Activated T-helper 2 cell treated with anti-CD3 and anti-CD28 coated beads, Interferon-gamma antibody, Interleukin-2, Interleukin-4, amounts not matched to agents 10 μg/mL and 5 μg/mL and 100 μg/mL, durations not matched to agents 14 hours and 24 hours and 36 hours (primary cell): ENCODE data around the gene TXLNG. TPM values are rescaled to one million over a fixed set of nuclear protein-coding genes. Genes with fewer than 3 reads are reported as not detected.
A peak's percentile ranks its signal among the peaks of the same experiment; 100 is the strongest.

ENCODE experiments used
- DNase-seq: peaks from one replicate; pipeline ENCODE4 v3.0.0; 2021; ENCODE audit warnings: low spot score
- H3K27ac Mint-ChIP-seq: one replicate; pipeline ENCODE4 v1.8.0; 2021; ENCODE audit warnings: mixed read lengths
- H3K27me3 Mint-ChIP-seq: one replicate; pipeline ENCODE4 v1.8.0; 2021; ENCODE audit warnings: low read depth, mixed read lengths
- H3K36me3 Mint-ChIP-seq: one replicate; pipeline ENCODE4 v1.8.0; 2021; ENCODE audit warnings: low read depth, mixed read lengths
- H3K4me1 Mint-ChIP-seq: one replicate; pipeline ENCODE4 v1.8.0; 2021; ENCODE audit warnings: low read depth, mixed read lengths
- H3K4me3 Mint-ChIP-seq: one replicate; pipeline ENCODE4 v1.8.0; 2021; ENCODE audit warnings: low read depth, mild to moderate bottlenecking, moderate library complexity, mixed read lengths
- H3K9me3 Mint-ChIP-seq: one replicate; pipeline ENCODE4 v1.8.0; 2021; ENCODE audit warnings: mixed read lengths
- intact Hi-C: fragments of 100-400 bp; cut with micrococcal nuclease; formaldehyde crosslinking; loops from one replicate; pipeline ENCODE4 v1.15.1; 2023
- total RNA-seq: library from RNA; stranded (reverse); gene quantifications from 2 replicates; pipeline ENCODE4 v1.2.3, GENCODE V29; 2022

The TXLNG gene
- total RNA-seq, 1 donor from 2014 or later = 21.4 TPM

DNA sequence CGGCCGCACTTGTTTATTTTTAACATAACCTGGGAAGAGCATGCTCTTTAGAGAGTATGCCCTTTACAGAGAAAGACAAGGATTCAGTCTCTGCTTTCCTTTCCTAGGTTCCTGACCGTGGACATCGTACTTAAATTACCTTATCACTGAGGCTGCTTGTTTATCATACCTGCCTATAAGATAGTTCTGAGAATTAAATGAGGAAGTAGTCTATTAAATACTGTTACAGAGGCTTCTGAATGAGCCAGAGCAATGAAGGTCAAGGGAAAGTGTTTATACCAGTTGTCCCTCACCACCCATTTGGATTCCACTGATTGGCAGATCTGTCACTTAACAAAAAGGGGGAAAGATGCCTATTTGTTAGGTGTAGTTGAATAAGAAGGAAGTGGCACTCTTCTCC lies 10.0 kb downstream of the TXLNG start:
- Mint-ChIP-seq H3K9me3 (no peaks in the 10 kb centered on the region), H3K36me3 (peaks cover 23% of the 10 kb centered on the region), H3K4me3 (no peak overlapping the region), H3K27ac (no peak overlapping the region), H3K4me1 (no peaks in the 10 kb centered on the region), H3K27me3 (no peaks in the 10 kb centered on the region)
- DNase-seq = no peak
- intact Hi-C loops = no loop called here

- no peaks in the 10 kb centered on the region for H3K4me1 Mint-ChIP-seq
- no peak for DNase-seq
- H3K36me3 Mint-ChIP-seq = peaks cover 21% of the 10 kb centered on the region
- intact Hi-C loops = no loop called here
- H3K9me3 Mint-ChIP-seq = no peaks in the 10 kb centered on the region
- H3K27ac Mint-ChIP-seq = no peak overlapping the region
- no peak overlapping the region for H3K4me3 Mint-ChIP-seq
- H3K27me3 Mint-ChIP-seq = no peaks in the 10 kb centered on the region
Measured at GRCh38 chrX:16797358-16797757, 11.1 kb downstream of the TXLNG start.

DNA sequence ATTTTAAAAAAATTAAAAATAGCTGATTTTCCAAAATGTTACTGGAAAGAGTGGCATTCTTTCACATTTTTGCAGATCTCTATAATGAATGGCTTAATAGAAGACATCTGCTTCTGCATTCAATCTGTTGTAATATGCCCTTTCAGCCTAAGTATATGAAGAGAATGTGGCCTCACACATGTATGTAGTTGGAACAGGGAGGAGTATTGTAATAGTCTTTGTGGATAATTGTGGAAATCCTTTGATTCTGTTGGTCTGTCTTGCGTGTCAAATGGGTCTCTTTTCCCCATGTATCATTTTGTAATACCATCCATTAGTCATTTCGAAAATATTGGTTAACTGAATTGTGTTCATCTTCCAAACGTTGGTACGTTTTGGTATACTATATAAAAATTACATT lies 11.6 kb downstream of the TXLNG start:
- Mint-ChIP-seq H3K4me1 (no peaks in the 10 kb centered on the region), H3K36me3 (peaks cover 24% of the 10 kb centered on the region), H3K9me3 (no peaks in the 10 kb centered on the region), H3K4me3 (no peak overlapping the region), H3K27ac (no peak overlapping the region), H3K27me3 (no peaks in the 10 kb centered on the region)
- intact Hi-C loops = no loop called here
- DNase-seq = no peak

DNA sequence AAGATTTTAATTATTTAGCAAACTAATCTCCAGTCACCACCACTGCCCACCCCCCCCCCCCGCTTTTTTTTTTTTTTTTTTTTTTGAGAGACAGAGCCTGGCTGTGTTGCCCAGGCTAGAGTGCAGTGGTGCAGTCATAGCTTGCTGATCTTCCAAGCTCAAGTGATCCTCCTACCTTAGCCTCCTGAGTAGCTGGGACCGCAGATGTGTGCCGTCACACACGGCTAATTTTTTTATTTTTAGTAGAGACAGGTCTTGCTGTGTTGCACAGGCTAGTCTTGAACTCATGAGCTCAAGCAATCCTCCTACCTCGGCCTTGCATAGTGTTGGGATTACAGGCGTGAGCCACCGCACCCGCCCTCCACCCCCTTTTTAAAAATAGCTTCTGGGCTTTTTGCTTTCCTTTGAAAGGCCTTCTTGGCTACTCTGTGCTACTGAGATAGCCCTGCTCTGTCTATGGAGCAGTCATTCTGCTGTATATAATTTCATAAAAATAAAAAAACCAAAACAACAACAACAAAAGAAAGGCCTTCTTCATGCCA lies 18.7 kb downstream of the TXLNG start:
- H3K4me3 Mint-ChIP-seq = no peak overlapping the region
- H3K36me3 Mint-ChIP-seq = peaks cover 16% of the 10 kb centered on the region
- intact Hi-C loops = no loop called here
- DNase-seq = no peak
- H3K27me3 Mint-ChIP-seq = no peaks in the 10 kb centered on the region
- no peaks in the 10 kb centered on the region for H3K9me3 Mint-ChIP-seq
- no peak overlapping the region for H3K27ac Mint-ChIP-seq
- H3K4me1 Mint-ChIP-seq = peaks cover 9% of the 10 kb centered on the region

DNA sequence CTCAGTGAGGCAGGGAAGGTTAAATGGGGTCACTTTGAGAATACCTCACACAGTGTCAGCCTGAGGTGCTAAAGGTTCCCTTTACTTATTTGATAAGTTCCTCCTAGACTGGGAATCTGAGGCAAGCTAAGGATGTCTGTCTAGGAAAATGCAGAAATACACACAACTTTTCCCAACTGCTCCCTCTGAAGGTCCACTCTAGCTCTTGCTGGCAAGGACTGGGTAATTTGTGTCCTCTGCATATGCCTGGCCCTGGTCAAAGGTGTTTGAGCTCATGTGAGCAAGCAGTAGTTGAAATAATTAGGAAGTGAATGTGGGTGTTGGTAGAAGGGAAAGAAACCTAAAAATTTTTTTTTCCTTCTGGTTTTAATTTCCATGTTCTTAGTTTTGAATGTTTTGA lies 21.3 kb downstream of the TXLNG start:
- H3K27me3 Mint-ChIP-seq = no peaks in the 10 kb centered on the region
- intact Hi-C loops = no loop called here
- no peak for DNase-seq
- peaks cover 12% of the 10 kb centered on the region for H3K36me3 Mint-ChIP-seq
- H3K9me3 Mint-ChIP-seq = no peaks in the 10 kb centered on the region
- peaks cover 9% of the 10 kb centered on the region for H3K4me1 Mint-ChIP-seq
- no peak overlapping the region for H3K27ac Mint-ChIP-seq
- no peak overlapping the region for H3K4me3 Mint-ChIP-seq

DNA sequence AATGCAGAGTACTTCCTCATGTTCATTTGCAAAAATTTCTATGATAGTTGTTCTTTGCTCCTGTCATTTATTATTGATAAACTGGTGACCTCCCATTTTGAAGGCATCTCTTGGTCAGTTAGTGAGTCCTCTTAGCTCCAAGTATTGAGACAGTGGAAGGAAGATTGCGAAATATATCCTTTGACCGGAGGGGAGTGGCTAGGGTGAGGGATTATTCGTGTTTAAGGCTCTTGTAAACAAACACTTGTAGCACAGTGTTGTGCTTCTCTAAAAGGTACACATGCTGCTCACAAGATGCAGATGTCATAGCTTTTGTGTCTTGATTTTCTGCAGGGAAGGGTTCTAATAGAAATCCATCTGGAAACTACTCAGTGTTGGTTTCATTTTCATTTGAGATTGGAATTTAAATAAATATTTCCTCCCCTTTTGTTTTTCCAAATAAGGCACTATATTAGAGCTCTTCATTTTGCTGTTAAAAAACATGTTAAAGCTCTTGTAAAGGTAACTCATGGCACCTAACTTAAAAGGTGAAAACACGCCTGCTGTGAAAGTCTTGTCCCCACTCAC lies 21.8 kb downstream of the TXLNG start:
- intact Hi-C loops = no loop called here
- no peak overlapping the region for H3K4me3 Mint-ChIP-seq
- H3K4me1 Mint-ChIP-seq = peaks cover 9% of the 10 kb centered on the region
- no peaks in the 10 kb centered on the region for H3K27me3 Mint-ChIP-seq
- H3K36me3 Mint-ChIP-seq = peaks cover 15% of the 10 kb centered on the region
- peak overlapping the region; percentile 32 for H3K27ac Mint-ChIP-seq
- no peak for DNase-seq
- no peaks in the 10 kb centered on the region for H3K9me3 Mint-ChIP-seq

DNA sequence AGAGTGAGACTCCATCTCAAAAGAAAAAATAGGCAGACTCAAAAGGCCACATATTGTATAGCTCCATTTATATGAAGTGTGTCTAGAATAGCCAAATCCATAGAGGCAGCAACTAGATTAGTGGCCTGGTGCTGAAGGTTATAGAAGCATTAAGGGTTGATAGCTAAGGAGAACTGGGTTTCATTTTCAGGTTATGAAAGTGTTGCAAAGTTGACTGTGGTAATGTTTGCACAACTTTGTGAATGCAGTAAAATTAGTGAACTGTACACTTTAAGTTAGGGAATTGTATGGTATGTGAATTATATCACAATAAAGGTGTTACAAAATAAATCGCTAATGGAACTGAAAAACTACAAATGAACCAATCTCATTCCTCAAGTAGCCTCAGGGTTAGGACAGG lies 28.3 kb downstream of the TXLNG start:
- Mint-ChIP-seq H3K9me3 (no peaks in the 10 kb centered on the region), H3K4me1 (peaks cover 10% of the 10 kb centered on the region), H3K27ac (no peak overlapping the region), H3K27me3 (no peaks in the 10 kb centered on the region), H3K4me3 (no peak overlapping the region), H3K36me3 (peaks cover 18% of the 10 kb centered on the region)
- intact Hi-C loops = no loop called here
- DNase-seq = no peak

GRCh38 chrX:16819634-16820033 lies 33.4 kb downstream of the TXLNG start:
- H3K27me3 Mint-ChIP-seq = no peaks in the 10 kb centered on the region
- no peaks in the 10 kb centered on the region for H3K9me3 Mint-ChIP-seq
- no peak overlapping the region for H3K27ac Mint-ChIP-seq
- H3K4me1 Mint-ChIP-seq = peaks cover 18% of the 10 kb centered on the region
- no peak for DNase-seq
- intact Hi-C loops = no loop called here
- H3K4me3 Mint-ChIP-seq = no peak overlapping the region
- H3K36me3 Mint-ChIP-seq = peaks cover 23% of the 10 kb centered on the region

- Mint-ChIP-seq H3K27ac (peak overlapping the region; percentile 94), H3K4me1 (peaks cover 16% of the 10 kb centered on the region), H3K4me3 (no peak overlapping the region), H3K9me3 (no peaks in the 10 kb centered on the region), H3K36me3 (peaks cover 28% of the 10 kb centered on the region), H3K27me3 (no peaks in the 10 kb centered on the region)
- intact Hi-C loops = loop anchor here (1.0 kb wide), 1 partner anchor 36 kb away; the partner anchor contains the start of gene TXLNG
- DNase-seq = no peak
Measured at GRCh38 chrX:16822723-16823122, 36.5 kb downstream of the TXLNG start.

DNA sequence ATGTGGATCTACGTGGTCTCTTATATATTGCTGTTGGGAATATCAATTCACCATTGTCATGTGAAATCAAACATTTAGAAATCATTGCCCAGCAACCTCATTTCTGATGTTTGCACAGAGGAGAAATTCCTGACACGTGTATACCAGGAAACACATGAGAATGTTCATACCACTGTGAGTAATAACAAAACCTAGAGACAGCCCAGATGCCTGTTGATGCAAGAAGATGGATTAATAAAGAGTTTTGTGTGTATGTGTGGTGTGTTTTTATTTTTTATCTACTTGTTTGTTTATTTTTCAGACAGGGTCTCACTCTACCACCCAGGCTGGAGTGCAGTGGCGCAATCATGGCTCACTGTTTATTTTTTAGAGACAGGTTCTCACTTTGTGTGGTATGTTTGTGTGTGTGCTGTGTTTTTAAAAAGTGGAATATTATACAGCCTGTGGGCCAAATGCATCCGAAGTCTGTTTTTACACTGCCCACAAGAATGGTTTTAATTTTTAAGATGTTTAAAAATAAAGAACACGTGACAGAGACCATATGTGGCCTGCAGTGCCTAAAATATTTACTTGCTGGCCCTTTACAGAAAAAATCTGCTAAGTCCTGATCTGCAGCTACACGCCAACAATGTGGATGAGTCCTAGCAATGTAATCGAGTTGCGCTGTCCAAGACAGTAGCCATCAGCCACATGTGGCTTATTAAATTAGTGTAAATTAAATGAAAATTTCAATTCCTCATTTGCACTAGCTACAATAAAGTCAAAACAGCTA lies 39.2 kb downstream of the TXLNG start:
- intact Hi-C loops = loop anchor here (1.0 to 2.0 kb wide), 3 partner anchors 43 to 221 kb away; no protein-coding TSS in a partner anchor
- Mint-ChIP-seq H3K36me3 (peaks cover 34% of the 10 kb centered on the region), H3K9me3 (no peaks in the 10 kb centered on the region), H3K27ac (peak overlapping the region; percentile 62), H3K27me3 (no peaks in the 10 kb centered on the region), H3K4me1 (peaks cover 15% of the 10 kb centered on the region), H3K4me3 (no peak overlapping the region)
- no peak for DNase-seq

- H3K27me3 Mint-ChIP-seq = no peaks in the 10 kb centered on the region
- no peak overlapping the region for H3K4me3 Mint-ChIP-seq
- H3K27ac Mint-ChIP-seq = peak overlapping the region; percentile 62
- H3K9me3 Mint-ChIP-seq = no peaks in the 10 kb centered on the region
- H3K36me3 Mint-ChIP-seq = peaks cover 33% of the 10 kb centered on the region
- DNase-seq = no peak
- peaks cover 15% of the 10 kb centered on the region for H3K4me1 Mint-ChIP-seq
- intact Hi-C loops = loop anchor here (1.0 to 2.0 kb wide), 3 partner anchors 43 to 220 kb away; no protein-coding TSS in a partner anchor
Measured at GRCh38 chrX:16826207-16826606, 39.9 kb downstream of the TXLNG start.

DNA sequence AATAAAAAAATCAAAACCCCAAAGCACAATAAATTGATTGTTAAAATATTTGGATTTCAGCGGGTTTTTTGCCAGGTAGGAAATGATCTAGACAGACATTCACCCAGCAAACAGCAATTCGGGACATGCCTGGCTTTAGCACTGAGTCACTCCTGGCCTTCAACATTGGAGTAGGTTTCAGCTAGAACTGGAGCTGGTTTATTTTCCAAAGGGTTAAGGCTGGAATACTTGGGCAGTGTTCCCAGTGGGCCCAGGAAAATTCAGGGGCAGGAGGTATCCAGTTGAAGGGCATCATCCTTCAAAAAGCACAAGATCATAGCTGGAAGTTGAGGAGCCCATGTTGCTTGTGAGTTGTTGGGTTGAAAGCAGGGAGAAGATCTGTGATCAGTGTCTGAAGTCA lies 41.0 kb downstream of the TXLNG start:
- H3K4me3 Mint-ChIP-seq = no peak overlapping the region
- no peak overlapping the region for H3K27ac Mint-ChIP-seq
- intact Hi-C loops = loop anchor here (2.0 kb wide), 2 partner anchors 42 to 66 kb away; no protein-coding TSS in a partner anchor
- peaks cover 33% of the 10 kb centered on the region for H3K36me3 Mint-ChIP-seq
- H3K27me3 Mint-ChIP-seq = no peaks in the 10 kb centered on the region
- no peak for DNase-seq
- peaks cover 15% of the 10 kb centered on the region for H3K4me1 Mint-ChIP-seq
- no peaks in the 10 kb centered on the region for H3K9me3 Mint-ChIP-seq
